SK-N-SH treated with all-trans-retinoic acid at 6 μM for 48 hours (cell line): Measurements from ENCODE around the gene SPEF1.

ENCODE experiments used
- ATAC-seq: fragments of 200-7000 bp; cut with Tn5 transposase; 3 replicates; pipeline ENCODE4 v1.9.1; 2020; ENCODE audit warnings: mild to moderate bottlenecking, moderate library complexity
- ARNTL ChIP-seq: fragments of 450-650 bp; formaldehyde crosslinking; IDR thresholded peaks from 2 replicates; pipeline ENCODE4 v1.5.0; 2020; ENCODE audit warnings: low read depth, mild to moderate bottlenecking, moderate library complexity, borderline replicate concordance
- BACH2 ChIP-seq: fragments of 250-450 bp; sonication (Bioruptor Pico); IDR thresholded peaks from 2 replicates; pipeline ENCODE4 v1.9.0; 2021; ENCODE audit warnings: mild to moderate bottlenecking, borderline replicate concordance
- CSDC2 ChIP-seq: fragments of 250-450 bp; sonication (Bioruptor Pico); IDR thresholded peaks from 2 replicates; pipeline ENCODE4 v1.5.0; 2020; ENCODE audit warnings: mild to moderate bottlenecking, moderate library complexity
- ESRRG ChIP-seq: fragments of 250-450 bp; sonication (Bioruptor Pico); IDR thresholded peaks from 2 replicates; pipeline ENCODE4 v1.6.1; 2021; ENCODE audit warnings: mild to moderate bottlenecking
- GLIS3 ChIP-seq: fragments of 250-450 bp; sonication (Bioruptor Pico); IDR thresholded peaks from 2 replicates; pipeline ENCODE4 v1.5.0; 2020; ENCODE audit warnings: mild to moderate bottlenecking, moderate library complexity
- ISL1 ChIP-seq: fragments of 250-450 bp; sonication (Bioruptor Pico); IDR thresholded peaks from 2 replicates; pipeline ENCODE4 v2.1.2; 2022; ENCODE audit warnings: mild to moderate bottlenecking, moderate library complexity
- OSR1 ChIP-seq: fragments of 250-450 bp; sonication (Bioruptor Pico); IDR thresholded peaks from 2 replicates; pipeline ENCODE4 v1.8.0; 2022; ENCODE audit warnings: moderate library complexity, mild to moderate bottlenecking, inconsistent platforms
- PATZ1 ChIP-seq: fragments of 250-450 bp; sonication (Bioruptor Pico); IDR thresholded peaks from 2 replicates; pipeline ENCODE4 v1.8.0; 2020; ENCODE audit warnings: mild to moderate bottlenecking, moderate library complexity, borderline replicate concordance
- POU6F1 ChIP-seq: fragments of 250-450 bp; sonication (Bioruptor Pico); IDR thresholded peaks from 2 replicates; pipeline ENCODE4 v1.8.0; 2021; ENCODE audit warnings: low read depth, mild to moderate bottlenecking, moderate library complexity, borderline replicate concordance
- PPARA ChIP-seq: fragments of 250-450 bp; sonication (Bioruptor Pico); IDR thresholded peaks from 2 replicates; pipeline ENCODE4 v1.5.0; 2020; ENCODE audit warnings: mild to moderate bottlenecking, borderline replicate concordance
- RARB ChIP-seq: fragments of 250-450 bp; sonication (Bioruptor Pico); IDR thresholded peaks from 2 replicates; pipeline ENCODE4 v1.8.0; 2021; ENCODE audit warnings: mild to moderate bottlenecking, moderate library complexity
- TCF4 ChIP-seq: fragments of 250-450 bp; sonication (Bioruptor Pico); IDR thresholded peaks from 2 replicates; pipeline ENCODE4 v1.8.0; 2021; ENCODE audit warnings: mild to moderate bottlenecking, moderate library complexity, borderline replicate concordance
- TOX ChIP-seq: fragments of 250-450 bp; sonication (Bioruptor Pico); IDR thresholded peaks from 2 replicates; pipeline ENCODE4 v1.8.0; 2021; ENCODE audit warnings: mild to moderate bottlenecking, moderate library complexity, borderline replicate concordance
- TSHZ2 ChIP-seq: fragments of 250-450 bp; sonication (Bioruptor Pico); IDR thresholded peaks from 2 replicates; pipeline ENCODE4 v1.5.0; 2020; ENCODE audit warnings: mild to moderate bottlenecking, moderate library complexity
- ZC3H10 ChIP-seq: fragments of 250-450 bp; sonication (Bioruptor Pico); IDR thresholded peaks from 2 replicates; pipeline ENCODE4 v1.5.1; 2021; ENCODE audit warnings: mild to moderate bottlenecking, moderate library complexity
- ZFP3 ChIP-seq: fragments of 250-450 bp; sonication (Bioruptor Pico); IDR thresholded peaks from 2 replicates; pipeline ENCODE4 v1.5.0; 2020; ENCODE audit warnings: mild to moderate bottlenecking, moderate library complexity
- ZFP30 ChIP-seq: fragments of 450-650 bp; formaldehyde crosslinking; IDR thresholded peaks from 2 replicates; pipeline ENCODE4 v1.5.0; 2022; ENCODE audit warnings: mild to moderate bottlenecking, moderate library complexity
- ZNF565 ChIP-seq: fragments of 450-650 bp; formaldehyde crosslinking; conservative IDR thresholded peaks from 2 replicates; pipeline ENCODE4 v1.5.0; 2020; ENCODE audit warnings: low read depth, mild to moderate bottlenecking, moderate library complexity
- ZNF70 ChIP-seq: fragments of 450-650 bp; formaldehyde crosslinking; IDR thresholded peaks from 2 replicates; pipeline ENCODE4 v1.5.0; 2020; ENCODE audit warnings: mild to moderate bottlenecking, moderate library complexity
- TF ChIP-seq, protein P1 (sequence below): fragments of 250-450 bp; sonication (Bioruptor Pico); IDR thresholded peaks from 2 replicates; pipeline ENCODE4 v1.5.1; 2021; ENCODE audit warnings: mild to moderate bottlenecking, moderate library complexity

Gene SPEF1

DNA sequence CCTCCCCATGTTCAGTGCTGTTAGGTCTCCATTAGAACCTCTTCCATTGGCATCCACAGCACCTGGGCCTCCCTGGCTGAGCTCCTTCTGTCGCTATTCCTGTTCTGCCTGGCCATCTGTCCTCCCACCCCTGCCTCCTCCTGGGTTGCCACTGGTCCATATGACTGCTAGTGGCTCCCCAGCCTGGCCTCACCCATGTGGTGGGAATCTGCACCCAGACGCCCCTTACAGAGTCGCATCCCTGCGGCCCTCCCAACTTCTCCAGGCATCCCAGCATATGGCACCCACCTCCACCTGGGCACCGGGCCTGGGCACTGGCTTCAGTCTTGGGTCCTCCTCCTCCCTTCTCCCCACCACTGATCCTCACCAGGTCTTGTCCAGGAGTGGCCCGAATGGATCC, 22.6 kb upstream of the SPEF1 start:
- no peak for ATAC-seq
- no peak for TF ChIP-seq TOX (CRISPR knock-in tag)
- no peak for TF ChIP-seq PATZ1 (CRISPR knock-in tag)
- no peak for TF ChIP-seq ESRRG (CRISPR knock-in tag)
- TF ChIP-seq TCF4, result no peak
- no peak for TF ChIP-seq RARB (CRISPR knock-in tag)
- no peak for TF ChIP-seq ZFP30
- TF ChIP-seq ISL1 (CRISPR knock-in tag), result no peak
- TF ChIP-seq OSR1, result no peak
- TF ChIP-seq CSDC2, result no peak
- no peak for TF ChIP-seq GLIS3 (CRISPR knock-in tag)
- no peak for TF ChIP-seq TSHZ2 (CRISPR knock-in tag)
- TF ChIP-seq ZC3H10, result no peak

GRCh38 chr20:3803289-3803688, 22.0 kb upstream of the SPEF1 start:
- no peak for ATAC-seq
- TF ChIP-seq ZNF70 (no peak), PATZ1 (CRISPR knock-in tag) (no peak), POU6F1 (CRISPR knock-in tag) (no peak), TCF4 (no peak), ESRRG (CRISPR knock-in tag) (no peak), ZFP3 (CRISPR knock-in tag) (no peak), ZFP30 (no peak), RARB (CRISPR knock-in tag) (no peak), BACH2 (CRISPR knock-in tag) (no peak)
- TF ChIP-seq, protein P1, sequence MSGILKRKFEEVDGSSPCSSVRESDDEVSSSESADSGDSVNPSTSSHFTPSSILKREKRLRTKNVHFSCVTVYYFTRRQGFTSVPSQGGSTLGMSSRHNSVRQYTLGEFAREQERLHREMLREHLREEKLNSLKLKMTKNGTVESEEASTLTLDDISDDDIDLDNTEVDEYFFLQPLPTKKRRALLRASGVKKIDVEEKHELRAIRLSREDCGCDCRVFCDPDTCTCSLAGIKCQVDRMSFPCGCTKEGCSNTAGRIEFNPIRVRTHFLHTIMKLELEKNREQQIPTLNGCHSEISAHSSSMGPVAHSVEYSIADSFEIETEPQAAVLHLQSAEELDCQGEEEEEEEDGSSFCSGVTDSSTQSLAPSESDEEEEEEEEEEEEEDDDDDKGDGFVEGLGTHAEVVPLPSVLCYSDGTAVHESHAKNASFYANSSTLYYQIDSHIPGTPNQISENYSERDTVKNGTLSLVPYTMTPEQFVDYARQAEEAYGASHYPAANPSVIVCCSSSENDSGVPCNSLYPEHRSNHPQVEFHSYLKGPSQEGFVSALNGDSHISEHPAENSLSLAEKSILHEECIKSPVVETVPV (CRISPR knock-in tag), result no peak

GRCh38 chr20:3802524-3803239, 21.4 kb upstream of the SPEF1 start:
- TF ChIP-seq, protein P1 (CRISPR knock-in tag), result no peak
- no peak for TF ChIP-seq ARNTL (CRISPR knock-in tag)
- no peak for TF ChIP-seq RARB (CRISPR knock-in tag)
- TF ChIP-seq CSDC2, result no peak
- TF ChIP-seq TSHZ2 (CRISPR knock-in tag), result no peak
- TF ChIP-seq ZFP3 (CRISPR knock-in tag), result no peak
- no peak for TF ChIP-seq OSR1
- no peak for TF ChIP-seq ZNF70
- no peak for TF ChIP-seq ISL1 (CRISPR knock-in tag)
- TF ChIP-seq ZFP30, result no peak
- TF ChIP-seq PPARA (CRISPR knock-in tag), result no peak
- no peak for TF ChIP-seq ZNF565 (CRISPR knock-in tag)
- no peak for TF ChIP-seq ZC3H10
- no peak for ATAC-seq
